ENCODE results near the gene TTC21A. TPM values are rescaled to one million over a fixed set of nuclear protein-coding genes. Genes with fewer than 3 reads are reported as not detected.
A peak's percentile ranks its signal among the peaks of the same experiment; 100 is the strongest.

The TTC21A gene
- total RNA-seq, 5 donors from 2014 or later (not counting 1 experiment from before 2014, with no cell fraction given) = 3.5 to 12.4 (median 5.4) TPM

DNA sequence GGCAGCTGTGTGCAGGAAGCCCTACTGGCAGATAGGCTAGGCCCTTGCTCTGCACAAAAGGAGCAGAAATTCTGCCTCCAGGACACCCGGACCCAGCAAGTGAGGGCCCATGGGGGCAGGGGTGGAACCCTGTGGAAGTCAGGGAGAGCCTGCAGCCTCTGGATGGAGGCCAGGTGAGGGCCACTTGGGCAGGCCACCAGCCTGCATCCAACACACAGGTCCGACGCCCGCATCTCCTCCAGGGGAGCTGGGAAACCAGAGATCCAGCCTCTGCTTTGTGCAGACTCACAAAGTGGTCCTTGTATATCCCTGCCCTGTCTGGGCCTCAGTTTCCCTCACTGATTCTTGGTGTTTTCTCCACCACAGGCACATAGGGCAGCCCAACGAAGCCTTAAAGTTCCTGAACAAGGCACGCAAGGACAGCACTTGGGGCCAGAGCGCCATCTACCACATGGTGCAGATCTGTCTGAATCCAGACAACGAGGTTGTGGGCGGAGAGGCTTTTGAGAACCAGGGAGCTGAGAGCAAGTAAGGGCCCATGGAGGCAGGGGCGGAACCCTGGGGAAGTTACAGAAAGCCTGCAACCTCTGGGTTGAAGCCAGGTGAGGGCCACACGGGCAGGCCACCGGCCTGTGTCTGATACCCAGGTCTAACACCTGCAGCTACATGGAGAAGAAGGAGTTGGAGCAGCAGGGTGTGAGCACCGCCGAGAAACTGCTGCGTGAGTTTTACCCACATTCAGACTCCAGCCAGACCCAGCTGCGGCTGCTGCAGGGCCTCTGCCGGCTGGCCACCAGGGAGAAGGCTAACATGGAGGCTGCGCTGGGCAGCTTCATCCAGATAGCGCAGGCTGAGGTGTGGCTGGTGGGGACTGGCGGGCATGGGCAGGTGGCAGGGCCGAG, 29.3 kb downstream of the TTC21A start:
- H3K4me1 ChIP-seq (ENCODE audit: control insufficient read depth in 1 of 2, extremely low read depth in 1 of 2, insufficient read depth in 2 of 2, low read length in 2 of 2) = peaks cover 0 to 1% of the 10 kb centered on the region in 2 experiments
- H3K27me3 Mint-ChIP-seq = no peaks in the 10 kb centered on the region
- ATAC-seq (replicated peaks in 1 of 4) (peak in 1 of 4 experiments; percentile 6), DNase-seq (no peak)
- ChIA-PET CTCF (interaction anchor here in 1 of 2 donors (0.6 kb wide), 1 partner anchor 35 kb away, joined by 3 read pairs; no protein-coding TSS in a partner anchor), POLR2A (no interaction called here)
- H3K4me1 Mint-ChIP-seq = peaks cover 10 to 29% (median 14%) of the 10 kb centered on the region in 3 donors
- no peak overlapping the region for H3K27ac Mint-ChIP-seq
- no peaks in the 10 kb centered on the region for H3K9me3 ChIP-seq
- peaks cover 9 to 18% of the 10 kb centered on the region in 2 donors for H3K36me3 ChIP-seq (ENCODE audit: control insufficient read depth in 2 of 2, extremely low read depth in 1 of 2, insufficient read depth in 1 of 2, low read length in 1 of 2)
- WGBS (ENCODE audit: insufficient coverage) = 89% methylated on average over 15 of the region's 21 CpGs
- no peak overlapping the region for H3K27ac ChIP-seq (ENCODE audit: low read length)
- H3K4me3 Mint-ChIP-seq = no peak overlapping the region
- peaks cover 17% of the 10 kb centered on the region for H3K36me3 Mint-ChIP-seq
- H3K9me3 Mint-ChIP-seq = no peaks in the 10 kb centered on the region
- H3K27me3 ChIP-seq (replicated peaks in 1 of 2; ENCODE audit: control insufficient read depth in 2 of 2, extremely low read depth in 1 of 2, insufficient read depth in 2 of 2, low read length in 1 of 2) = no peaks in the 10 kb centered on the region
- H3K4me3 ChIP-seq (ENCODE audit: control insufficient read depth in 1 of 2, extremely low read depth in 1 of 2, low read length in 1 of 2) = no peak overlapping the region

DNA sequence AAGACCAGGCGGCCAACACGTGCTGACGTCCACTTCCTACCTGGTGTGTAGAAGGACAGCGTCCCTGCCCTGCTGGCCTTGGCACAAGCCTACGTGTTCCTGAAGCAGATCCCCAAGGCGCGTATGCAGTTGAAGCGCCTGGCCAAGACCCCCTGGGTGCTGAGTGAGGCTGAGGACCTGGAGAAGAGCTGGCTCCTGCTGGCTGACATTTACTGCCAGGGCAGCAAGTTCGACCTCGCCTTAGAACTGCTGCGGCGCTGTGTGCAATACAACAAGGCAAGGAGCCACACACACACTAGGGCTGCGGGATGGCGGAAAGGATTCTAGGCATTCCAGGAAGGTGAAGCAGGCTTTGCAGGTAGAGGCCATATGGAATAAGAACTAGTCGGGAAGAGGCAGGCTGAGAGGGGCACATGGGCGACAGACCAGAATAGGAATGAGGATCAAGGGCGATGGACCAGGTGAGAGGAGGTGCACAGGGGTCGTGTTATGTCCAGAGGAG, 30.0 kb downstream of the TTC21A start:
- CTCF ChIA-PET = no interaction called here
- Histone ChIP-seq H3K4me1 (ENCODE audit: control insufficient read depth in 1 of 2, extremely low read depth in 1 of 2, insufficient read depth in 2 of 2, low read length in 2 of 2) (peaks cover 0 to 7% of the 10 kb centered on the region in 2 experiments), H3K27me3 (replicated peaks in 1 of 2; ENCODE audit: control insufficient read depth in 2 of 2, extremely low read depth in 1 of 2, insufficient read depth in 2 of 2, low read length in 1 of 2) (no peaks in the 10 kb centered on the region), H3K9me3 (no peaks in the 10 kb centered on the region), H3K27ac (ENCODE audit: low read length) (no peak overlapping the region), H3K36me3 (ENCODE audit: control insufficient read depth in 2 of 2, extremely low read depth in 1 of 2, insufficient read depth in 1 of 2, low read length in 1 of 2) (peaks cover 12 to 25% of the 10 kb centered on the region in 2 donors), H3K4me3 (ENCODE audit: control insufficient read depth in 1 of 2, extremely low read depth in 1 of 2, low read length in 1 of 2) (no peak overlapping the region)
- no peak for ATAC-seq (replicated peaks in 1 of 4)
- Mint-ChIP-seq H3K27me3 (no peaks in the 10 kb centered on the region), H3K36me3 (peaks cover 19% of the 10 kb centered on the region), H3K27ac (peak overlapping the region in 1 of 2 donors; percentile 55), H3K4me1 (peaks cover 11 to 30% (median 15%) of the 10 kb centered on the region in 3 donors), H3K4me3 (peak overlapping the region in 1 of 3 donors; percentile 10), H3K9me3 (no peaks in the 10 kb centered on the region)
- DNase-seq = no peak
- POLR2A ChIA-PET = no interaction called here
- 97% methylated on average over 18 of the region's 18 CpGs for WGBS (ENCODE audit: insufficient coverage)

DNA sequence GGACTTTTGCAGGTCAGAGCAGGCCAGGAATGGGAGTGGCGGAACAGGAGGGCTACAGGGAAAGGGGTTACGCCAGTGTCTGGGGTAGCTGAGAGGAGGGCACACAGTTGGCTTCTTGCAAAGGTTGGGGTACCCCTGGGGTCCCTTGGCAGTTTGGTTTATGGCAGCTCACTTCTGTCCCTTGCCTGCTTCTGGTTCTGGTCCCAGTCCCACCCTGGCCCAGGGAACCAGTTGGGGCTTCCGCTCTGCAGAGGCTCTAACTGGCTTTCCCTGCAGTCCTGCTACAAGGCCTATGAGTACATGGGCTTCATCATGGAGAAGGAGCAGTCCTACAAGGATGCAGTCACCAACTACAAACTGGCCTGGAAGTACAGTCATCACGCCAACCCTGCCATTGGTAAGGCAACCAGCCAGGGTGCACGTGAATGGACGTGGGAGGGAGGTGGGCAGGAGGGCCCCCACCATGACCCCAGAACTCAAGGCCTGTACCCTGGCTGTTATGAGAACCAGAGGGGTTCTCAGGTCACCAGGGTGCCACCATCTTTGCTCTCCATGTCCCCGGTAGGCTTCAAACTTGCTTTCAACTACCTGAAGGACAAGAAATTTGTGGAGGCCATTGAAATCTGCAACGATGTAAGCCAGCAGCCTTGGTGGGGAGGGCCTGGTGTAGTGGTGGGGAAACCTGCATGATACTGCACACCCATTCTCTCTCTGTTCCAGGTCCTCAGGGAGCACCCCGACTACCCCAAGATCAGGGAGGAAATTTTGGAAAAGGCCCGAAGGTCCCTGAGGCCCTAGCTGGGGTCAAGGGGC, 30.7 kb downstream of the TTC21A start:
- CTCF ChIA-PET = interaction anchor here in 1 of 2 donors (1.0 kb wide), 1 partner anchor 154 kb away, joined by 3 read pairs; no protein-coding TSS in a partner anchor
- POLR2A ChIA-PET = no interaction called here
- peak overlapping the region in 1 of 2 donors; percentile 61 for H3K27ac Mint-ChIP-seq

DNA sequence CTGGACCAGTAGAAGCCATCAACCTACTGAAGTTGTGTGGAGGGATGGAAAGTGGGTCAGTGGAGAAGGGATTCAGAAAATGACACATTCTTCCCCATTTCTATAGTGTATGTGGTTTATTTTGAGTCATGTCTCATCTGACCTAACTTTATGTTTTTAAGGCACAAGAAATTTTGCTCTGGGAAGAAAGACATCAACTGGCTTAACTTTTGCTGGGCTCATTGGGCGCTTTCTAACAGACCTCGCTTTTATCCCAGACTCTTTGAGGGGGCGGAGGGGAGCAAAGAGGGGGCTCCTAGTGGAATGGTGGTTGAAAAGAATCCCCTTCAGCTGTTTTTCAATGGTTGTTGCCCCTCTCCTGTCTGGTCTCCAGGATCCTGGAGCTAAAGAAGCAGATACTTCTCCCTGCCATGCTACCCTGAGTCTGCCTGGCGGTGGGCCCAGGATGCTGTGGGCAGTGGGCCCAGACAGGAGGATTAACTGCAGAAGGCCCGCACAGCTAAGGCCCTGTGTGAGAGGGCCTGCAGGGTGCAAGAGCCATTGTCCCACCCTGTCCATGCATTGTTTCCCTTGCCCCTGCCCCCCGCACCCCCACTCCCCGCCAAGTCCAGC, 31.4 kb downstream of the TTC21A start:
- no peak for DNase-seq
- Histone ChIP-seq H3K4me1 (ENCODE audit: control insufficient read depth in 1 of 2, extremely low read depth in 1 of 2, insufficient read depth in 2 of 2, low read length in 2 of 2) (peaks cover 0 to 11% of the 10 kb centered on the region in 2 experiments), H3K27ac (ENCODE audit: low read length) (no peak overlapping the region), H3K4me3 (ENCODE audit: control insufficient read depth in 1 of 2, extremely low read depth in 1 of 2, low read length in 1 of 2) (no peak overlapping the region), H3K27me3 (replicated peaks in 1 of 2; ENCODE audit: control insufficient read depth in 2 of 2, extremely low read depth in 1 of 2, insufficient read depth in 2 of 2, low read length in 1 of 2) (no peaks in the 10 kb centered on the region), H3K9me3 (no peaks in the 10 kb centered on the region), H3K36me3 (ENCODE audit: control insufficient read depth in 2 of 2, extremely low read depth in 1 of 2, insufficient read depth in 1 of 2, low read length in 1 of 2) (peaks cover 23 to 39% of the 10 kb centered on the region in 2 donors)
- ChIA-PET POLR2A (interaction anchor here in 1 of 2 donors (0.6 to 0.7 kb wide), 2 partner anchors 542 to 781 kb away, joined by 4 to 6 read pairs; no protein-coding TSS in a partner anchor), CTCF (interaction anchor here in 1 of 2 donors (1.0 kb wide), 1 partner anchor 154 kb away, joined by 3 read pairs; no protein-coding TSS in a partner anchor)
- H3K4me3 Mint-ChIP-seq = no peak overlapping the region
- no peak for ATAC-seq (replicated peaks in 1 of 4)
- H3K27me3 Mint-ChIP-seq = no peaks in the 10 kb centered on the region
- H3K4me1 Mint-ChIP-seq = peaks cover 14 to 30% (median 23%) of the 10 kb centered on the region in 3 donors
- H3K27ac Mint-ChIP-seq = peak overlapping the region; percentile 41 to 61
- H3K9me3 Mint-ChIP-seq = no peaks in the 10 kb centered on the region
- peaks cover 30% of the 10 kb centered on the region for H3K36me3 Mint-ChIP-seq
- 91% methylated on average over 5 of the region's 7 CpGs for WGBS (ENCODE audit: insufficient coverage)

More for the DNA sequence above, 30.7 kb downstream of the TTC21A start:
- no peaks in the 10 kb centered on the region for H3K9me3 Mint-ChIP-seq
- H3K36me3 ChIP-seq (ENCODE audit: control insufficient read depth in 2 of 2, extremely low read depth in 1 of 2, insufficient read depth in 1 of 2, low read length in 1 of 2) = peaks cover 19 to 32% of the 10 kb centered on the region in 2 donors
- H3K27ac ChIP-seq (ENCODE audit: low read length) = no peak overlapping the region
- H3K36me3 Mint-ChIP-seq = peaks cover 24% of the 10 kb centered on the region
- H3K4me3 Mint-ChIP-seq = peak overlapping the region in 1 of 3 donors; percentile 10
- DNase-seq = no peak
- no peak overlapping the region for H3K4me3 ChIP-seq (ENCODE audit: control insufficient read depth in 1 of 2, extremely low read depth in 1 of 2, low read length in 1 of 2)
- H3K4me1 Mint-ChIP-seq = peaks cover 14 to 30% (median 18%) of the 10 kb centered on the region in 3 donors
- peak in 1 of 4 experiments; percentile 2 for ATAC-seq (replicated peaks in 1 of 4)
- WGBS (ENCODE audit: insufficient coverage) = 88% methylated on average over 4 of the region's 10 CpGs
- H3K9me3 ChIP-seq = no peaks in the 10 kb centered on the region
- H3K4me1 ChIP-seq (ENCODE audit: control insufficient read depth in 1 of 2, extremely low read depth in 1 of 2, insufficient read depth in 2 of 2, low read length in 2 of 2) = peaks cover 0 to 10% of the 10 kb centered on the region in 2 experiments
- no peaks in the 10 kb centered on the region for H3K27me3 Mint-ChIP-seq
- H3K27me3 ChIP-seq (replicated peaks in 1 of 2; ENCODE audit: control insufficient read depth in 2 of 2, extremely low read depth in 1 of 2, insufficient read depth in 2 of 2, low read length in 1 of 2) = no peaks in the 10 kb centered on the region

DNA sequence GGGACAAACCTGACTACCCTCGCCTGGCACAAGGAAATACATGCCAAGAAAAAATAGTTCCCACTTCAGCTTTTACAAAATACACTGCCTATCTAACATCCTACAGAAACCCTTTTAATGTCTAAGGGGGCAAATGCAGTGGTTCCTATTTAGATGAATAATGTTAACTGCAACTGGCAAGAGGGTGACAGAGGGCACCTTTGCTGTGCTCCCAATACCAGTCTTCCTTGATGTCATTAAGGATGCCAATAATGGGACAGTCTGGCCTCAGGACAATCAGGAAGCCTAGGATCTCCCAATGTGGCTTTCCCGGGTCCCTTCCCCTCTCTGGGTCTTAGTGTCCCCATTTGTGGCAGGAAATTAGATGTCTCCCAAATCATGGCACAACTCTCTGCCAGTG, 32.0 kb downstream of the TTC21A start:
- no peak overlapping the region for H3K4me3 Mint-ChIP-seq
- H3K36me3 ChIP-seq (ENCODE audit: control insufficient read depth in 2 of 2, extremely low read depth in 1 of 2, insufficient read depth in 1 of 2, low read length in 1 of 2) = peaks cover 23 to 45% of the 10 kb centered on the region in 2 donors
- no peaks in the 10 kb centered on the region for H3K9me3 Mint-ChIP-seq
- ATAC-seq (replicated peaks in 1 of 4) = no peak
- H3K27ac ChIP-seq (ENCODE audit: low read length) = no peak overlapping the region
- no peaks in the 10 kb centered on the region for H3K9me3 ChIP-seq
- H3K36me3 Mint-ChIP-seq = peaks cover 35% of the 10 kb centered on the region
- peaks cover 0 to 11% of the 10 kb centered on the region in 2 experiments for H3K4me1 ChIP-seq (ENCODE audit: control insufficient read depth in 1 of 2, extremely low read depth in 1 of 2, insufficient read depth in 2 of 2, low read length in 2 of 2)
- ChIA-PET CTCF (interaction anchor here in 1 of 2 donors (1.0 kb wide), 1 partner anchor 153 kb away, joined by 3 read pairs; no protein-coding TSS in a partner anchor), POLR2A (interaction anchor here in 1 of 2 donors (0.6 to 0.7 kb wide), 2 partner anchors 542 to 781 kb away, joined by 4 to 6 read pairs; no protein-coding TSS in a partner anchor)
- no CpG with 5 or more reads among the region's 2 CpGs for WGBS (ENCODE audit: insufficient coverage)
- H3K27ac Mint-ChIP-seq = peak overlapping the region in 1 of 2 donors; percentile 23
- H3K27me3 ChIP-seq (replicated peaks in 1 of 2; ENCODE audit: control insufficient read depth in 2 of 2, extremely low read depth in 1 of 2, insufficient read depth in 2 of 2, low read length in 1 of 2) = no peaks in the 10 kb centered on the region
- H3K4me3 ChIP-seq (ENCODE audit: control insufficient read depth in 1 of 2, extremely low read depth in 1 of 2, low read length in 1 of 2) = no peak overlapping the region
- H3K27me3 Mint-ChIP-seq = no peaks in the 10 kb centered on the region
- H3K4me1 Mint-ChIP-seq = peaks cover 15 to 30% (median 24%) of the 10 kb centered on the region in 3 donors
- DNase-seq = no peak

Data from T-cell (primary cell).